A549 treated with AZD9567 at 1 μM for 4 hours (cell line): ENCODE measurements around the gene NHLRC4. TPM values are rescaled to one million over a fixed set of nuclear protein-coding genes. Genes with fewer than 3 reads are reported as not detected.

Source experiments
- total RNA-seq: library from RNA; stranded (reverse); fragments of 200-300 nt; extraction: Qiagen RNA extraction; gene quantifications from 5 replicates; pipeline ENCODE4 v1.2.3, GENCODE V29; 2022; ENCODE audit not compliant: insufficient read depth

The NHLRC4 gene, protein sequence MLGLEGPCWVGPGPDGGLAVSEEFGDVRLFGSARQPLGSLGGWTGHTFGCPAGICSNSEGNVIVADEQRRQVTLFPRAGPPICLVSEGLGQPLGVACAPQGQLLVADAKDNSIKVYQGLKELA
- total RNA-seq: 0.14 to 0.24 TPM (median 0.21 TPM) in 4 of 5 replicates, not detected in the other

DNA sequence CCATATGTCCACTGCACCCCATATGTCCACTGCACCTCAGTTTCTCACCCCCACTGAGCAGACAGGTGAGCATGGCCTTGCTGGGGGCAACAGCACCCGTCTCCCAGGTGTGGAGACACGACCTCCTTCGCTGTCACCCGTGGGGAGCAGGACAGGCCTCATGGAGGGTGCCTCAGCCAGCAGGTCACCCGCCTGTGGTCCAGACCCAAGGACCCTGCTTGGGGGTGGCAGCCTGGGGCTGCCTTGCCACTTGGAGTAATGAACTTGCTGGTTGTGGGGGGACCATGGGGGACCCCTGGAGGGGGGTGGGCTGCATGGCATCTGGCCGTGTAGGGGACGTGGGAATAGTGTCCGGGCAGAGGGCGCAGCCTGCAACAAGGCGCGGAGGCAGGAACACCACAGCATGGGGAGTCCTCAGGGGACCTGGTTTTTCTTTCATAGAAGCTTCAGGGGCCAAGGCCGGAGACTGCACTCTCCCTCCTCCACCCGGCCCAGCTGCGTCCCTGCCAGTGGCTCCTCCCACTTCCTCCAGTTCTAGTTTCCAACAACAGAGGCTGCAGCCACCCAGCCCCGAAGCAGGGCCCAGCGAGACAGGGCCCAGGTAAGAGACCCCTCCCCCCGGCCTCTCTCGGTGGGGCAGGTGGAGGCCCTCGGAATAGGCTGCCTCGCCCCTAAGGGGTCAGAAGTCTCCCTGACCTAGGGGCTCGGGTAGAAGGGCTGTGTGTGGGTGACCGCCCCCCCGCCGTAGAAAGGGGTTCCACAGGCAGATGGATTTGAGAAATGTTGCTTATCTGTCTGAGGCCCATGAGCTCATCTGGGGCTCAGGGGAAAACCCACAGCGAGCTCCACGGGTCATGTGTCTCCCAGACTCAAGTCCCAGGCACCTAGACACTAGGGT, at the start of gene NHLRC4:
Gene NHLRC4, plus strand, starts transcription at position 531 of the 898 bp plus-strand sequence. CDS start 1,043 bp downstream, outside the sequence.

DNA sequence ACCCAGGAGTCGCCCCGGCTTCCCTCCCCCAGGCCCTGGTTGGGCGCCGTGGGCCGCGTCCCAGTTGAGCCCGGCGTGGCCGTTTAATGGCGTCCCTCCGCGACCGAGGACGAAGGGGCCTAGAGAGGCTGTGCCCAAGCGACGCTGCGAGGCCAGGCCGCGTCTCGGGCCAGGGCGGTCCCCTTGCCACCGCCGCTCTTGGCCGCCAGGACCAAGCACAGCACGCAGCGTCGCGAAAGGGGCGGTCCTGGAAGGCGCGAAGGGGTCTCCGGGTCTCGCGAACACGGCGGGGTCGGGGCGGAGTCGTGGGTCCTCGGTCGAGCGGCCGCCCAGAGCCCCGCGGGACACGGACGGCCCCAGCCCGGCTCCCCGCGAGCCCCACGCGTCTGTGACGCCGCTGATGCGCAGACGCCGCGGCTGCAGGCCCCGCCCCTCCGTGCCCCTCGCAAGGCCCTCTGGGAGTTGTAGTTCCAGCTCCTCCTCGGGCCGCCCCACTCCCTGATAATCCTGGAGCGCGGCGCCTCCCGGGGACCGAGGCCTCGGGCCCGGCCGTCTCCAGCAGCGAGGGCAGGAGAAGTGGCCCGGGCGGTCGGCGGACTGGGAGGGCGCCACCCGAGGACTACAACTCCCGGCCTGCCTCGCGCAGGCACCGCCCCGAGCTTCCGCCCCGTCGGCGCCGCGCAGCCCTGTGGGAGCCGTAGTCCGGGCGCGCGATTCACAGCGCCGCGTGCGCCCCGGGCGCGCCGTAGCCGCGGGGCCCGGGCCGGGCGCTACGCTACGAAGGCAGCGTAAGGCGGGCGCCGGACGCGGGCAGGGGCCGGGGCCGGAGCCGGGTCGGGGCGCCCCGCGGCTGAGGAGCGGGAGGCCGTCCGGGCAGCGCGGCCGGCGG, 39.5 kb upstream of the NHLRC4 start, which contains the start of gene CAPN15:
Gene CAPN15, plus strand, starts transcription at position 698 of the 889 bp plus-strand sequence. CDS start 19,127 bp downstream, outside the sequence.

DNA sequence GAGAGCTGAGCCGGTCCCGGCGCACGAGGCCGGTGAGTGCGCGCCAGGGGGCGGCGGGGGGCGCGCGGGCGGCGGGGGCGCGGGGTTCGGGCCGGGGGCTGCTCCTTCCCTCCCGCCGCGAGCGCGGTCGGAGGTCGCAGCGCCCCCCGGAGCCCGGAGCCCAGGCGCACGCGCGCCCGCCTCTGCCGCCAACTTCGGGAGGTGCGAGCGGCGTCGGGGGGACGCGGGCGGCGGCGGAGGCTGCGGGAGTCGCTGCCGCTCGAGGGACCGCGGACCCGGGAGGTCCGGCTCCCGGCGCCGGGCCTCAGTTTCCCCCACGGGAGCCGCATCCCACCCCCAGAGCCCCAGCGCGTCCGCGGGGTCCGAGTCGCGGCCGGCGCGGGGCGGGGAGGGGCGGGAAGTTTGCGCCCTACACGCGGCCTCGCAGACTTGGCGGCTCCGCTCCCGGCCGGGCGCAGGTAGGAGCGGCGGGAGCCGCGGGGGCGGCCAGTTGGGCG, 6.6 kb upstream of the NHLRC4 start, which contains the start of gene PRR35:
Gene PRR35, plus strand, starts transcription at position 191 of the 497 bp plus-strand sequence. CDS start 2,901 bp downstream, outside the sequence.

DNA sequence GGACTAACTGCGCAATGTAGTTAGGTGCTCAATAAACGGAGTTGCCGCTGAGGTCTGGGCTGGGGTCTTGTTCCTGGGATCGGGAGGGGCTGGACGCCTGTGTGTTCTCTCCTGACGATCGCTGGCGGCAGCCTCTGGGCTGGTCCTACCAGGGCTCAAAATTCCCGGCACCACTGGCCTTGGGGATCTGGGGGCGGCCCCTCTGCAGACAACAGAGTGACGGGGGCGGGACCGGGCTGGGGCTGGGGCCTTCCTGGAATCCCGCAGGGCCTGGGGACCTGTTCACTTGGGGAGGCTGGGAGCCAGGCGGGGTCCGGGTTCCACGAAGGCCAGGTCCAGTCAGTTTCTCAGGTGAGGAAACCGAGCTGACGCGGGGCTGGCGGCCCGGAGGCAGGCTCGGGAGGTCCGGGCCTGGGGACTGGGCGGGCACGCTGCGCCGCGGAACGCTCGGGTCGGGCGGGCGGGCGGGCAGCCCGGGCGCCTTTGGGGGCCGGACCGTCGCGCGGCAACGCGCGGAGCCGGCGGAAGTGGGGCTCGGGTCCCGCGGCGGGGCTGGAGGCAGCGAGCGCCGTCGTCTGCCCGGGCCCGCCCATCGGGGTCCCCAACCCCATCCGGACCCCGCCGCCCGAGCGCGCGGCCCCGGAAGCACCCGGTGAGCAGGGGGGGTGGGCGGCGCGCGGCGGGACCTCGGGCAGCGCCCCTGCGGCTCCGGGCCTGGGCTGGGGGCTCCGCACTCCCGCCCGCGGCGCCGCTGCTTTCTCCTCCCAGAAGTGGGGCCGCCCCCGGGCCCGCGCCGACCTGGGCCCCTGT, 2.8 kb downstream of the NHLRC4 start, which contains the start of gene PIGQ:
Gene PIGQ, plus strand, starts transcription at position 524 of the 810 bp plus-strand sequence. CDS start 4,107 bp downstream, outside the sequence.

DNA sequence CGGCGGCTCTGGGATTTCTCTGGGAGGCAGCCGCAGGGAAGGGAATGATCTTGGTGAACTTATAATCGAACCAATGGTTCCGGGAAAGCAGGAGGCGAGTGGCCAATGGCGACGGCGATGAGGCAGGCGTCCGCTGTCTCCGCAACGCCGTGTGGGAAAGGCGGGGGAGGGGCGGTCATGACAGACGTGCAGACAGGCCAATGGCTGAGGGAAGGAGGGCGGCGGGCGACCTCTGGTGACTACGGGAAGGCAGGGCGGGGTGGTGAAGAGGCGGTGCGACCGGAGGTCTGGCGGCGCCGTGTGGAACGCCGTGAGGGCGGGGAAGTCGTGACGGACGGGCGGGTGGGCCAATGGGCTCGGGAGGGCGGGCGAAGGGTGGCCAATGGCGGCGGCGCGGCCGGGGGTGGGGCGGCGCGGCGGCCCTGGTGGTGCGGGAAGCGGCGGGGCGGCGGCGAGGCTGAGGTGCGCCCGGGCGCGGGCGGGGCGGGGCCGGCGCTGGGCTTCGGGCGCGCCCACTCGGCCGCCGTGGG, 22.9 kb downstream of the NHLRC4 start, which contains the start of gene RAB40C:
Gene RAB40C, plus strand, starts transcription at position 409 of the 530 bp plus-strand sequence. CDS start 226 bp downstream, outside the sequence.

Other genes starting within 250 kb of the NHLRC4 start
- 21.4 to 36.9 TPM (median 34.6 TPM) in 5 replicates for gene AXIN1, start 214.3 kb upstream of the NHLRC4 start, total RNA-seq
- gene MRPL28, start 196.5 kb upstream of the NHLRC4 start, total RNA-seq: 112 to 128 TPM (median 125 TPM) in 5 replicates
- 36.0 to 40.7 TPM (median 37.3 TPM) in 5 replicates for gene PGAP6, start 185.0 kb upstream of the NHLRC4 start, total RNA-seq
- 326 to 424 TPM (median 419 TPM) in 5 replicates for gene NME4, start 169.8 kb upstream of the NHLRC4 start, total RNA-seq
- 22.9 to 32.3 TPM (median 31.6 TPM) in 5 replicates for gene DECR2, start 165.1 kb upstream of the NHLRC4 start, total RNA-seq
- 23.5 to 29.0 TPM (median 27.5 TPM) in 5 replicates for gene RAB11FIP3, start 141.4 kb upstream of the NHLRC4 start, total RNA-seq
- 45.6 to 75.6 TPM (median 71.1 TPM) in 5 replicates for gene CAPN15, start 39.3 kb upstream of the NHLRC4 start, total RNA-seq
- gene PRR35, start 6.6 kb upstream of the NHLRC4 start, total RNA-seq: 0.05 to 0.19 TPM (median 0.08 TPM) in 4 of 5 replicates, not detected in the other
- 41.9 to 44.5 TPM (median 42.8 TPM) in 5 replicates for gene PIGQ, start 3.0 kb downstream of the NHLRC4 start, total RNA-seq
- 16.5 to 21.1 TPM (median 20.7 TPM) in 5 replicates for gene RAB40C, start 23.1 kb downstream of the NHLRC4 start, total RNA-seq
- gene WFIKKN1, start 64.0 kb downstream of the NHLRC4 start, total RNA-seq: 0.21 to 0.26 TPM (median 0.23 TPM) in 4 of 5 replicates, not detected in the other
- 77.8 to 140 TPM (median 136 TPM) in 5 replicates for gene METTL26, start 69.3 kb downstream of the NHLRC4 start, total RNA-seq
- gene MCRIP2, start 74.8 kb downstream of the NHLRC4 start, total RNA-seq: 21.4 to 47.7 TPM (median 40.9 TPM) in 5 replicates
- 29.1 to 35.6 TPM (median 31.4 TPM) in 5 replicates for gene WDR90, start 82.4 kb downstream of the NHLRC4 start, total RNA-seq
- 60.5 to 110 TPM (median 103 TPM) in 5 replicates for gene RHOT2, start 101.1 kb downstream of the NHLRC4 start, total RNA-seq
- gene RHBDL1, start 108.7 kb downstream of the NHLRC4 start, total RNA-seq: 1.5 to 2.0 TPM (median 1.6 TPM) in 4 of 5 replicates, not detected in the other
- gene STUB1, start 113.4 kb downstream of the NHLRC4 start, total RNA-seq: 77.5 to 143 TPM (median 137 TPM) in 5 replicates
- gene JMJD8, start 117.3 kb downstream of the NHLRC4 start, total RNA-seq: 56.9 to 81.0 TPM (median 77.8 TPM) in 5 replicates
- gene WDR24, start 123.4 kb downstream of the NHLRC4 start, total RNA-seq: 4.2 to 6.2 TPM (median 5.9 TPM) in 5 replicates
- 6.3 to 9.6 TPM (median 7.2 TPM) in 5 replicates for gene FBXL16, start 138.8 kb downstream of the NHLRC4 start, total RNA-seq
- 71.0 to 213 TPM (median 211 TPM) in 5 replicates for gene METRN, start 148.1 kb downstream of the NHLRC4 start, total RNA-seq
- gene ANTKMT, start 154.1 kb downstream of the NHLRC4 start, total RNA-seq: 43.2 to 64.4 TPM (median 63.4 TPM) in 5 replicates
- 3.1 to 6.8 TPM (median 4.9 TPM) in 5 replicates for gene CCDC78, start 159.4 kb downstream of the NHLRC4 start, total RNA-seq
- 4.1 to 22.8 TPM (median 20.5 TPM) in 5 replicates for gene HAGHL, start 160.1 kb downstream of the NHLRC4 start, total RNA-seq
- 21.6 to 27.5 TPM (median 25.4 TPM) in 5 replicates for gene CIAO3, start 174.0 kb downstream of the NHLRC4 start, total RNA-seq
- gene MSLN, start 193.7 kb downstream of the NHLRC4 start, total RNA-seq: 1.6 to 2.8 TPM (median 2.2 TPM) in 5 replicates
- 29.7 to 58.4 TPM (median 53.8 TPM) in 5 replicates for gene RPUSD1, start 221.4 kb downstream of the NHLRC4 start, total RNA-seq
- gene CHTF18, start 221.6 kb downstream of the NHLRC4 start, total RNA-seq: 25.3 to 43.9 TPM (median 32.1 TPM) in 5 replicates
- 0.08 TPM in 1 of 5 replicates, not detected in the others for gene GNG13, start 233.7 kb downstream of the NHLRC4 start, total RNA-seq